NB4 (cell line): ENCODE results near the gene RAB1B.
"Not testable (repeated sequence)": the region's sequence is repeated elsewhere in the genome, so short reads cannot be mapped to it uniquely, and the experiment has no call there.

Source experiments
- DNase-seq: peaks from one replicate; pipeline ENCODE4 v3.0.0; 2010; ENCODE audit warnings: low read depth
- H3K4me3 ChIP-seq: one replicate; pipeline ENCODE4 v1.5.1; 2011; ENCODE audit warnings: mild to moderate bottlenecking, low read depth, low read length, moderate library complexity
- MYC ChIP-seq: IDR thresholded peaks from 2 replicates; pipeline ENCODE4 v1.6.1; 2011; ENCODE audit warnings: low read depth, low read length
- POLR2A ChIP-seq: IDR thresholded peaks from 2 replicates; pipeline ENCODE4 v1.6.1; 2011; ENCODE audit warnings: mild to moderate bottlenecking; ENCODE audit not compliant: insufficient read length; ENCODE audit errors: extremely low read depth
- TF ChIP-seq, protein P1 (sequence below): IDR thresholded peaks from one replicate; pipeline ENCODE4 v1.5.1; 2012; ENCODE audit warnings: low read depth, low read length
- TF ChIP-seq, protein P2 (sequence below): IDR thresholded peaks from 2 replicates; pipeline ENCODE4 v1.6.1; 2011; ENCODE audit warnings: low read depth, low read length

RAB1B gene

GRCh38 chr11:66248903-66249302 is 19.5 kb upstream of the RAB1B start:
- no peak for DNase-seq
- TF ChIP-seq, protein P1, sequence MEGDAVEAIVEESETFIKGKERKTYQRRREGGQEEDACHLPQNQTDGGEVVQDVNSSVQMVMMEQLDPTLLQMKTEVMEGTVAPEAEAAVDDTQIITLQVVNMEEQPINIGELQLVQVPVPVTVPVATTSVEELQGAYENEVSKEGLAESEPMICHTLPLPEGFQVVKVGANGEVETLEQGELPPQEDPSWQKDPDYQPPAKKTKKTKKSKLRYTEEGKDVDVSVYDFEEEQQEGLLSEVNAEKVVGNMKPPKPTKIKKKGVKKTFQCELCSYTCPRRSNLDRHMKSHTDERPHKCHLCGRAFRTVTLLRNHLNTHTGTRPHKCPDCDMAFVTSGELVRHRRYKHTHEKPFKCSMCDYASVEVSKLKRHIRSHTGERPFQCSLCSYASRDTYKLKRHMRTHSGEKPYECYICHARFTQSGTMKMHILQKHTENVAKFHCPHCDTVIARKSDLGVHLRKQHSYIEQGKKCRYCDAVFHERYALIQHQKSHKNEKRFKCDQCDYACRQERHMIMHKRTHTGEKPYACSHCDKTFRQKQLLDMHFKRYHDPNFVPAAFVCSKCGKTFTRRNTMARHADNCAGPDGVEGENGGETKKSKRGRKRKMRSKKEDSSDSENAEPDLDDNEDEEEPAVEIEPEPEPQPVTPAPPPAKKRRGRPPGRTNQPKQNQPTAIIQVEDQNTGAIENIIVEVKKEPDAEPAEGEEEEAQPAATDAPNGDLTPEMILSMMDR = no peak
- TF ChIP-seq, protein P2, sequence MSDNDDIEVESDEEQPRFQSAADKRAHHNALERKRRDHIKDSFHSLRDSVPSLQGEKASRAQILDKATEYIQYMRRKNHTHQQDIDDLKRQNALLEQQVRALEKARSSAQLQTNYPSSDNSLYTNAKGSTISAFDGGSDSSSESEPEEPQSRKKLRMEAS = no peak
- TF ChIP-seq POLR2A = no peak
- no peak overlapping the region for H3K4me3 ChIP-seq

DNA sequence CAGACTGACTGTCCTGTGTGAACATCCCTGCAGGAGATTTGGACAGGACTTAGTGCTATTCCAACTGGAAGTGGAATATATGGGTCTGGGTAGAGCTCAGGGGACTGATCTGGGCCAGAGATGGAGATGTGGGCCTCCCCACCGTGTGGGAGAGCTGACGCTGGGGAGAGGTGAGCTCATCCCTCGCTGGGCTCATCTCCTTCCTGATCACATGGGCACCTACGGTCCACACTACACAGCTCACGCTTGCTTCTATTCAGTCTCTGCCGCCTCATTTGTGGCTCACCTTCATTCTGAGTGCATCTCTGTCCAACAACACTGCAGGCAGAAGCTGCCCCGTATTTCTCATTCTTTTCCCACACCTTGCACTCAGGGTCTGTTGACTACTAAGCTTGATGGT is 16.6 kb upstream of the RAB1B start:
- no peak for DNase-seq
- TF ChIP-seq MYC (no peak), POLR2A (no peak)
- TF ChIP-seq, protein P2 = no peak
- TF ChIP-seq, protein P1 = no peak
- no peak overlapping the region for H3K4me3 ChIP-seq

DNA sequence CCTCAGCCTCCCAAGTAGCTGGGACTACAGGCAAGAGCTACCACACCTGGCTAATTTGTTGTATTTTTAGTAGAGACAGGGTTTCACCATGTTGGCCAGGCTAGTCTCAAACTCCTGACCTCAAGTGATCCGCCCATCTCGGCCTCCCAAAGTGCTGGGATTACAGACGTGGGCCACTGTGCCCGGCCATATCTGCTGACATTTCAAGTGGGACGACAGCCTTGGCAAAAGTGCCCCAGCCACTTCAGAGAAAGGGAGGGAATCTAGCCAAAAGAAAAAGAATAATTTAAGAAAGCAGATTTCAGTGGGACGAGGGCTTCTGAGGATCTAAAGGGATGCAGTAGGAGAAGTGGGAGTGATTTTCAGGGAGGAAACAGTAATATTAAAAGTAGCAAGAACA is 15.4 kb upstream of the RAB1B start:
- H3K4me3 ChIP-seq, DNase-seq: not testable (repeated sequence)

DNA sequence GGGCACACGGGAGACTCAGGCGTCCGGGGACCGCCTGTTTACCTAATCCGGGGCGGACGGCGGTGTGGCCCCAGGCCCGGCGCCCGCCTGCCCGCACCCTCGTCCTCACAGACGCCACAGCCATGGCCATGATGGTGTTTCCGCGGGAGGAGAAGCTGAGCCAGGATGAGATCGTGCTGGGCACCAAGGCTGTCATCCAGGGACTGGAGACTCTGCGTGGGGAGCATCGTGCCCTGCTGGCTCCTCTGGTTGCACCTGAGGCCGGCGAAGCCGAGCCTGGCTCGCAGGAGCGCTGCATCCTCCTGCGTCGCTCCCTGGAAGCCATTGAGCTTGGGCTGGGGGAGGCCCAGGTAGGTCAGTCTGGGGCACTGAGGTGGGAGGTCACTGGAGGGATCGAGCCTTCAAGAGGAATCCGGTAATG is 10.0 kb upstream of the RAB1B start:
- H3K4me3 ChIP-seq = peak overlapping the region; percentile 34
- TF ChIP-seq, protein P2 = no peak
- TF ChIP-seq POLR2A (no peak), MYC (no peak)
- TF ChIP-seq, protein P1 = no peak
- no peak for DNase-seq

GRCh38 chr11:66259225-66259624 is 9.2 kb upstream of the RAB1B start:
- no peak overlapping the region for H3K4me3 ChIP-seq
- no peak for DNase-seq
- TF ChIP-seq POLR2A = no peak
- TF ChIP-seq, protein P2 = no peak
- TF ChIP-seq MYC = no peak
- TF ChIP-seq, protein P1 = no peak

GRCh38 chr11:66259956-66260355 is 8.5 kb upstream of the RAB1B start:
- no peak overlapping the region for H3K4me3 ChIP-seq
- DNase-seq = no peak
- TF ChIP-seq MYC = no peak
- TF ChIP-seq, protein P1 = no peak
- TF ChIP-seq, protein P2 = no peak
- no peak for TF ChIP-seq POLR2A
